Testis (tissue), 2 donors: ENCODE data around the gene LRRN1.

Experiments
- POLR2A ChIP-seq: fragments of 450-650 bp; IDR thresholded peaks from one replicate; pipeline ENCODE4 v1.6.1; 2017; ENCODE audit warnings: antibody characterized with exemption, mild to moderate bottlenecking, moderate library complexity
- TF ChIP-seq, protein P1 (sequence below), 3 experiments: fragments of 450-650 bp in 2 of 3; fragments of 200-600 bp in 1 of 3; sonication (generic) in 1 of 3; IDR thresholded peaks; one replicate each; pipeline ENCODE4 v1.5.1; 2016 to 2019; ENCODE audit warnings: antibody characterized with exemption in 3 of 3, mild to moderate bottlenecking in 2 of 3, moderate library complexity in 1 of 3

DNA sequence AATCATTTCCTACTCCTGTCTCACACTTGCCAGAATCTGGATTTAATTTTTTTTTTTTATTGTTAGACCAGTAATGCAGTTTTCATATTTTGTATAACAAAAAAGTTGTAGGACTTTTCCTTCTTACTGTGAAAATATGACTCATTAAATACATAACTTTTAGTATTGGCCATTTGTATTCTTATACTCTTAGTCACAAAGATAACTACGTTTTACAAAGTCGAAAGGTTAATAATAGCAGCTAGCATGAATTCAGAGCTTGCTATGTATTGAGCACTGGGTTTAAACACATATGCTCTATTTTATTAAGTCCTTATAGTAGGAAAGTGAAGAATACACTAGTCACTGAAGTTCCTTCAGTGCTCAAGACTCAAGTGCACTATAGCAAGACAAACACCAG is 43.1 kb downstream of the LRRN1 start:
- no peak for TF ChIP-seq POLR2A
- TF ChIP-seq, protein P1, sequence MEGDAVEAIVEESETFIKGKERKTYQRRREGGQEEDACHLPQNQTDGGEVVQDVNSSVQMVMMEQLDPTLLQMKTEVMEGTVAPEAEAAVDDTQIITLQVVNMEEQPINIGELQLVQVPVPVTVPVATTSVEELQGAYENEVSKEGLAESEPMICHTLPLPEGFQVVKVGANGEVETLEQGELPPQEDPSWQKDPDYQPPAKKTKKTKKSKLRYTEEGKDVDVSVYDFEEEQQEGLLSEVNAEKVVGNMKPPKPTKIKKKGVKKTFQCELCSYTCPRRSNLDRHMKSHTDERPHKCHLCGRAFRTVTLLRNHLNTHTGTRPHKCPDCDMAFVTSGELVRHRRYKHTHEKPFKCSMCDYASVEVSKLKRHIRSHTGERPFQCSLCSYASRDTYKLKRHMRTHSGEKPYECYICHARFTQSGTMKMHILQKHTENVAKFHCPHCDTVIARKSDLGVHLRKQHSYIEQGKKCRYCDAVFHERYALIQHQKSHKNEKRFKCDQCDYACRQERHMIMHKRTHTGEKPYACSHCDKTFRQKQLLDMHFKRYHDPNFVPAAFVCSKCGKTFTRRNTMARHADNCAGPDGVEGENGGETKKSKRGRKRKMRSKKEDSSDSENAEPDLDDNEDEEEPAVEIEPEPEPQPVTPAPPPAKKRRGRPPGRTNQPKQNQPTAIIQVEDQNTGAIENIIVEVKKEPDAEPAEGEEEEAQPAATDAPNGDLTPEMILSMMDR (IDR thresholded peaks at IDR 0.05) = no peak
